ENCODE results near the gene ARMC6. TPM values are rescaled to one million over a fixed set of nuclear protein-coding genes. Genes with fewer than 3 reads are reported as not detected.

ARMC6 gene
- total RNA-seq, 1 donor from 2014 or later, result 34.7 TPM

DNA sequence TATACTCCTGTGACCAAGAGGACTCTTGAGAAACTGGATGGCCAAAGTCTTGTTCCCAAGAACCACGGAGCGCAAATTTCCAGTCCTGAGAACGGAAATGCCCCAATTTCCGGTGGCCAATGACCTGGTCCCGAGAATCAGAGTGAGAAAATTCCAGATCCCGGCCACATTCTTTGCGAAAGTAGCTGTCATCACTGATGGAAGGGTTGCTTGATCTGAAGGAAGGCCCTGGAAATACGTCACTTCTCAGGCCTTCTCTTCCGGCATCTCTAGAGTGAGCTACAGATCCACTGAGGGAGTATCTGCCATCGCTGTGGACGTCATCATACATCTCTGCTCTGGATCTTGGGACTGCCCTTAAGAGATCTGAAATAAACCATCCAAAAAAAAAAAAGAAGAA, 7.5 kb upstream of the ARMC6 start:
- intact Hi-C loops (cut with DNase I), result no loop called here
- H3K4me1 ChIP-seq, result no peaks in the 10 kb centered on the region
- TF ChIP-seq, protein P1, sequence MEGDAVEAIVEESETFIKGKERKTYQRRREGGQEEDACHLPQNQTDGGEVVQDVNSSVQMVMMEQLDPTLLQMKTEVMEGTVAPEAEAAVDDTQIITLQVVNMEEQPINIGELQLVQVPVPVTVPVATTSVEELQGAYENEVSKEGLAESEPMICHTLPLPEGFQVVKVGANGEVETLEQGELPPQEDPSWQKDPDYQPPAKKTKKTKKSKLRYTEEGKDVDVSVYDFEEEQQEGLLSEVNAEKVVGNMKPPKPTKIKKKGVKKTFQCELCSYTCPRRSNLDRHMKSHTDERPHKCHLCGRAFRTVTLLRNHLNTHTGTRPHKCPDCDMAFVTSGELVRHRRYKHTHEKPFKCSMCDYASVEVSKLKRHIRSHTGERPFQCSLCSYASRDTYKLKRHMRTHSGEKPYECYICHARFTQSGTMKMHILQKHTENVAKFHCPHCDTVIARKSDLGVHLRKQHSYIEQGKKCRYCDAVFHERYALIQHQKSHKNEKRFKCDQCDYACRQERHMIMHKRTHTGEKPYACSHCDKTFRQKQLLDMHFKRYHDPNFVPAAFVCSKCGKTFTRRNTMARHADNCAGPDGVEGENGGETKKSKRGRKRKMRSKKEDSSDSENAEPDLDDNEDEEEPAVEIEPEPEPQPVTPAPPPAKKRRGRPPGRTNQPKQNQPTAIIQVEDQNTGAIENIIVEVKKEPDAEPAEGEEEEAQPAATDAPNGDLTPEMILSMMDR (IDR thresholded peaks at IDR 0.05), result no peak
- H3K4me3 ChIP-seq, result no peak overlapping the region
- H3K27me3 ChIP-seq, result no peaks in the 10 kb centered on the region
- no peaks in the 10 kb centered on the region for H3K9me3 ChIP-seq
- H3K27ac ChIP-seq, result no peak overlapping the region
- DNase-seq (ENCODE audit: low spot score in 2 of 2), result no peak
- peaks cover 57 to 73% of the 10 kb centered on the region in 2 donors for H3K36me3 ChIP-seq

DNA sequence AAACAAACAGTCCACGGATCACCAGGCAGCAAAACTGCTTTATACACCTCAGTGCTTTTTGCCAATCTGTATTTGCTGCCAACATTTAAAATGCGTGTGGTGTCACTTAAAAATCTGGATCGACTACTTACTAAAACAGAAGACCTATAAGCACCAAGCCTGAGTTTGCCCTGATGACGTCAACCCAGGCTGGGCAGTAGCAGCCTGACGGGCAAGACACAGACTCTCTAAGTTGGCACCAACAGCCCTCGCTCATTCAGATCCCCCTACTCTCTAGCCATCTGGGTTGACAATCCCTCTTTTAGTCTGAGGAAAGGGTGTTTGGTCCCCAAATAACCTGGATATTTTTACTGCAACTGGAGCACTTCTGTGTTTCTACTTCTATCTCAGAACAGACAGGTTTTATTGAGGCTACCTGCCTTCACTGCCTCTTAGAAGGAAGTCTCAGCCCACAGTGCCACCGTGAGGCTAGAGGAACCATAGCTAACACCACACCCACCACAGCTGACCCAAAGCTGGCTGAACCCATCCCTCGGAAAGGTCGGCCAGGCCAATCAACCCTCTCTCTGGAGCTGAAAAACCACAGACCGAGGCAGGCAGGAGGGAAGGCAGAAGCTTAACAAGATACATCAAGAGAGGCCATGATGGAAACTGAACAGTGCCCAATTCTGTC, 7.0 kb upstream of the ARMC6 start:
- DNase-seq (ENCODE audit: low spot score in 2 of 2), result no peak
- intact Hi-C loops (cut with DNase I), result no loop called here
- no peak overlapping the region for H3K4me3 ChIP-seq
- no peaks in the 10 kb centered on the region for H3K27me3 ChIP-seq
- H3K36me3 ChIP-seq, result peaks cover 57 to 73% of the 10 kb centered on the region in 2 donors
- H3K27ac ChIP-seq, result no peak overlapping the region
- H3K4me1 ChIP-seq, result no peaks in the 10 kb centered on the region
- TF ChIP-seq, protein P1 (IDR thresholded peaks at IDR 0.05), result no peak
- H3K9me3 ChIP-seq, result no peaks in the 10 kb centered on the region

DNA sequence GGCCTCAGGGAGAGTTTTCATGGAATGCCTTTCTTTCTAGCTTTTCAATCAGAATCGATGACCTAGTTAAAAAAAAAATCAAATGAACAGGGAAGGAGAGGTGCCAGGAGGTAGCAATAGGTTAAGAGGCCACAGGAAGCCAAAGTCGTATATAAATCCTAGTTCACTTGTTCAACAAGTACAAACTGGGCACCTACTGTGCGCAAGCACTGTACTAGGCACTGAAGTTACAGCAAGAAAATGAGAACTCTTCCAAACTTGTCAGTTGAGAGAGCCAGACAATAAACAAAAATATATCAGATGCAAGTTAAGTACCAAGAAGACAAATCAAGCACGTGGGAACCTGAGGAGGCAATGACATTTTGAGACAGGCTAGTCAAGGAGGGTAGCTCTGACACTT, 6.2 kb upstream of the ARMC6 start:
- no peak overlapping the region for H3K27ac ChIP-seq
- H3K27me3 ChIP-seq, result no peaks in the 10 kb centered on the region
- DNase-seq (ENCODE audit: low spot score in 2 of 2), result no peak
- intact Hi-C loops (cut with DNase I), result no loop called here
- peaks cover 0 to 5% of the 10 kb centered on the region in 2 donors for H3K4me1 ChIP-seq
- peaks cover 54 to 72% of the 10 kb centered on the region in 2 donors for H3K36me3 ChIP-seq
- no peak overlapping the region for H3K4me3 ChIP-seq
- no peaks in the 10 kb centered on the region for H3K9me3 ChIP-seq
- TF ChIP-seq, protein P1 (IDR thresholded peaks at IDR 0.05), result no peak

DNA sequence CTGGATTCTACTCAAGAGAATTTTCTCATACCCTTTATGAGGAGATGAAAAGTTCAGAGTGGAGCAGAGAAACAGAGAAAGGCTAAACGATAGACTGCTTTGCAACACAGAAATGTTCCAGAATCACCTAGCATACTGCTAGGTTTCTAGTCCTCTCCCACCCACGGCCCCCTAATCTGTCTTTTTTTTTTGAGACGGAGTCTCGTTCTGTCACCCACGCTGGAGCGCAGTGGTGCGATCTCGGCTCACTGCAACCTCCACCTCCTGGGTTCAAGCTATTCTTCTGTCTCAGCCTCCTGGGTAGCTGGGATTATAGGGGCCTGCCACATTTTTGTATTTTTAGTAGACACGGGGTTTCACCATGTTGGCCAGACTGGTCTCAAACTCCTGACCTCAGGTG, 4.9 kb upstream of the ARMC6 start:
- DNase-seq (ENCODE audit: low spot score in 2 of 2), result no peak
- intact Hi-C loops (cut with DNase I), result no loop called here
- TF ChIP-seq, protein P1 (IDR thresholded peaks at IDR 0.05), result no peak

DNA sequence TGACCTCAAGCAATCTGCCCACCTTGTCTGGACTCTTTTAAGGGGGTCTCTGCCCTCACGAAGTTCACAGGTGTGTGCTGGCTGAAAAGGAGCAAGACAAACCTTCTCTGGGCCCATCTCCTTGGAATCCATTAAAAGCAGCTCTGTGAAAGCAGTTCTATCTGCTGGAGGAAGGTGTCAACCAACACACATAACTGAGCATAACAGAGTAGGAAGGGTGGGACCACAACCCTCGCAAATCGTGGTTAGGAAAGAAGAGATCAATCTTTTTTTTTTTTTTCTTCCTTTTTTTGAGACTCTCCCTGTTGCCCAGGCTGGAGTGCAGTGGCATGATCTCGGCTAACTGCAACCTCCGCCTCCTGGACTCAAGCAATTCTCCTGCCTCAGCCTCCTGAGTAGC, 1.5 kb upstream of the ARMC6 start:
- peak overlapping the region; percentile 92 to 96 for H3K4me3 ChIP-seq

More for the DNA sequence above, 4.9 kb upstream of the ARMC6 start:
- no peak overlapping the region for H3K27ac ChIP-seq
- H3K36me3 ChIP-seq, result peaks cover 42 to 59% of the 10 kb centered on the region in 2 donors
- H3K4me1 ChIP-seq, result peaks cover 0 to 6% of the 10 kb centered on the region in 2 donors
- H3K4me3 ChIP-seq, result no peak overlapping the region
- no peaks in the 10 kb centered on the region for H3K27me3 ChIP-seq
- H3K9me3 ChIP-seq, result no peaks in the 10 kb centered on the region

More for the DNA sequence above, 1.5 kb upstream of the ARMC6 start:
- TF ChIP-seq, protein P1 (IDR thresholded peaks at IDR 0.05), result no peak
- intact Hi-C loops (cut with DNase I), result loop anchor here (5.0 kb wide), 1 partner anchor 115 kb away; the partner anchor contains the start of genes COPE and DDX49
- Histone ChIP-seq H3K9me3 (no peaks in the 10 kb centered on the region), H3K27ac (peak overlapping the region; percentile 56 to 85), H3K4me1 (peaks cover 5 to 14% of the 10 kb centered on the region in 2 donors), H3K27me3 (no peaks in the 10 kb centered on the region), H3K36me3 (peaks cover 19 to 26% of the 10 kb centered on the region in 2 donors)
- no peak for DNase-seq (ENCODE audit: low spot score in 2 of 2)

Measured in ascending aorta (tissue), 2 donors.